H1 (cell line): ENCODE results near the gene PKP1. TPM values are rescaled to one million over a fixed set of nuclear protein-coding genes. Genes with fewer than 3 reads are reported as not detected.

Experiments
- CTCF ChIA-PET: fragments of 300-600 bp; sonication (Branson Sonifier 250); formaldehyde crosslinking; loops from one replicate; lab custom pipeline; 2021; ENCODE audit not compliant: partially characterized antibody; lab: Charles Lee
- POLR2A ChIA-PET: fragments of 300-600 bp; sonication (Branson Sonifier 250); formaldehyde crosslinking; loops from one replicate; lab custom pipeline; 2021; ENCODE audit warnings: inconsistent platforms; ENCODE audit not compliant: partially characterized antibody; lab: Charles Lee
- DNase-seq, 2 experiments: peaks; one replicate each; pipeline versions ENCODE4 v3.0.0 to v3.0.0-alpha.2; 2010 to 2022; ENCODE audit warnings: low spot score in 2 of 2, low read depth in 1 of 2, mixed read lengths in 1 of 2
- FAIRE-seq: peaks from 2 replicates; lab custom pipeline; 2011; peaks lifted over from hg19 to GRCh38; lab: Jason Lieb, UNC
- H2AFZ ChIP-seq: 2 replicates; pipeline ENCODE4 v1.8.1; 2012; ENCODE audit warnings: low read length, inconsistent platforms
- H2AK5ac ChIP-seq: 2 replicates; pipeline ENCODE4 v1.6.1; 2013; ENCODE audit warnings: low read depth, low read length
- H2BK120ac ChIP-seq: replicated peaks from 2 replicates; pipeline ENCODE3; 2013; ENCODE audit warnings: low read depth, low read length, inconsistent platforms
- H2BK12ac ChIP-seq: 2 replicates; pipeline ENCODE4 v1.6.1; 2013; ENCODE audit warnings: low read depth, low read length
- H2BK15ac ChIP-seq: 2 replicates; pipeline ENCODE4 v1.6.1; 2013; ENCODE audit warnings: low read length
- H2BK20ac ChIP-seq: 2 replicates; pipeline ENCODE4 v1.6.1; 2013; ENCODE audit warnings: low read length
- H2BK5ac ChIP-seq: 2 replicates; pipeline ENCODE4 v1.6.1; 2013; ENCODE audit warnings: low read depth, low read length
- H3K14ac ChIP-seq: 2 replicates; pipeline ENCODE4 v1.6.1; 2013; ENCODE audit warnings: inconsistent platforms; ENCODE audit not compliant: insufficient read length
- H3K18ac ChIP-seq: 2 replicates; pipeline ENCODE4 v1.6.1; 2013; ENCODE audit warnings: low read length; ENCODE audit errors: extremely low read depth
- H3K23ac ChIP-seq: 2 replicates; pipeline ENCODE4 v1.6.1; 2013; ENCODE audit warnings: inconsistent platforms; ENCODE audit not compliant: insufficient read length
- H3K23me2 ChIP-seq: 2 replicates; pipeline ENCODE4 v1.6.1; 2013; ENCODE audit warnings: low read depth, low read length
- H3K27ac ChIP-seq: 2 replicates; pipeline ENCODE4 v1.6.1; 2011; ENCODE audit warnings: low read depth, low read length, inconsistent platforms
- H3K27me3 ChIP-seq, 4 experiments: replicated peaks in 1 of 4; 1 replicate in 1 of 4; 2 replicates in 3 of 4; pipeline versions ENCODE4 v1.6.1 to v1.8.1; 2011 to 2013; ENCODE audit warnings: low read length in 3 of 4, mild to moderate bottlenecking in 3 of 4, inconsistent platforms in 2 of 4, mixed read lengths in 2 of 4, moderate library complexity in 1 of 4; ENCODE audit not compliant: control insufficient read depth in 3 of 4, insufficient read depth in 3 of 4; ENCODE audit errors: extremely low read depth in 1 of 4
- H3K36me3 ChIP-seq, 4 experiments: 2 replicates each; pipeline versions ENCODE4 v1.6.1 to v1.8.1; 2011 to 2013; ENCODE audit warnings: mild to moderate bottlenecking in 4 of 4, low read length in 3 of 4, moderate library complexity in 2 of 4, control low read depth in 1 of 4, inconsistent platforms in 1 of 4; ENCODE audit not compliant: insufficient read depth in 4 of 4, control insufficient read depth in 2 of 4
- H3K4ac ChIP-seq: replicated peaks from 2 replicates; pipeline ENCODE3; 2013; ENCODE audit warnings: low read length, low read depth, mixed read lengths, inconsistent platforms; ENCODE audit not compliant: insufficient read length
- H3K4me1 ChIP-seq, 4 experiments: replicated peaks in 1 of 4; 1 replicate in 1 of 4; 2 replicates in 3 of 4; pipeline versions ENCODE4 v1.6.1 to v1.8.1; 2011 to 2013; ENCODE audit warnings: low read length in 3 of 4, inconsistent platforms in 2 of 4, mixed read lengths in 1 of 4; ENCODE audit not compliant: insufficient read depth in 4 of 4, control insufficient read depth in 3 of 4
- H3K4me2 ChIP-seq, 2 experiments: 2 replicates each; pipeline versions ENCODE4 v1.6.1 to v1.8.1; 2011 to 2013; ENCODE audit warnings: low read depth in 2 of 2, low read length in 2 of 2, control low read depth in 1 of 2, inconsistent platforms in 1 of 2, mild to moderate bottlenecking in 1 of 2; ENCODE audit not compliant: insufficient read depth in 1 of 2
- H3K4me3 ChIP-seq, 4 experiments: fragments of 200-600, 300-600 bp in 1 of 4; sonication (generic), shearing (Covaris generic), sonication (Bioruptor Twin) in 1 of 4; 2 replicates each; pipeline versions ENCODE4 v1.5.1 to v1.8.1; 2011 to 2016; ENCODE audit warnings: low read length in 4 of 4, low read depth in 3 of 4, control low read depth in 2 of 4, inconsistent platforms in 2 of 4, mild to moderate bottlenecking in 2 of 4, mixed read lengths in 1 of 4, moderate library complexity in 1 of 4; ENCODE audit not compliant: insufficient read depth in 2 of 4; ENCODE audit errors: extremely low read depth in 1 of 4
- H3K56ac ChIP-seq: replicated peaks from 2 replicates; pipeline ENCODE3; 2013; ENCODE audit warnings: low read depth, mild to moderate bottlenecking, mixed read lengths, low read length, inconsistent platforms; ENCODE audit not compliant: insufficient read length
- H3K79me1 ChIP-seq: 2 replicates; pipeline ENCODE4 v1.6.1; 2013; ENCODE audit warnings: low read depth, low read length, control low read depth
- H3K79me2 ChIP-seq, 2 experiments: 2 replicates each; pipeline versions ENCODE4 v1.6.1 to v1.8.1; 2012 to 2013; ENCODE audit warnings: low read length in 2 of 2, mild to moderate bottlenecking in 2 of 2, inconsistent platforms in 1 of 2; ENCODE audit not compliant: insufficient read depth in 2 of 2, control insufficient read depth in 1 of 2
- H3K9ac ChIP-seq, 4 experiments: replicated peaks in 1 of 4; 1 replicate in 1 of 4; 2 replicates in 3 of 4; pipeline versions ENCODE4 v1.6.1 to v1.8.1; 2011 to 2013; ENCODE audit warnings: low read depth in 3 of 4, low read length in 3 of 4, control low read depth in 2 of 4, mild to moderate bottlenecking in 2 of 4, moderate library complexity in 2 of 4, inconsistent platforms in 1 of 4; ENCODE audit errors: extremely low read depth in 1 of 4
- H3K9me3 ChIP-seq, 2 experiments: 2 replicates each; pipeline versions ENCODE4 v1.6.1 to v1.8.1; 2012 to 2013; ENCODE audit warnings: mild to moderate bottlenecking in 2 of 2, moderate library complexity in 2 of 2, control low read depth in 1 of 2, inconsistent platforms in 1 of 2, low read depth in 1 of 2, low read length in 1 of 2, mixed read lengths in 1 of 2; ENCODE audit not compliant: insufficient read depth in 2 of 2
- H4K20me1 ChIP-seq, 2 experiments: replicated peaks in 1 of 2; 2 replicates each; pipeline versions ENCODE3 to v1.8.1; 2011 to 2013; ENCODE audit warnings: inconsistent platforms in 2 of 2, low read length in 2 of 2, mild to moderate bottlenecking in 1 of 2; ENCODE audit not compliant: insufficient read depth in 2 of 2, control insufficient read depth in 1 of 2
- H4K5ac ChIP-seq: 2 replicates; pipeline ENCODE4 v1.6.1; 2013; ENCODE audit warnings: low read length, low read depth, mixed read lengths, inconsistent platforms; ENCODE audit not compliant: insufficient read length
- H4K8ac ChIP-seq: 2 replicates; pipeline ENCODE4 v1.8.0; 2013; ENCODE audit warnings: mild to moderate bottlenecking, moderate library complexity, low read length, inconsistent platforms; ENCODE audit not compliant: insufficient read depth; ENCODE audit errors: extremely low read depth
- H4K91ac ChIP-seq: replicated peaks from 2 replicates; pipeline ENCODE3; 2013; ENCODE audit warnings: low read length, mixed read lengths, inconsistent platforms; ENCODE audit not compliant: insufficient read length
- BACH1 ChIP-seq: IDR thresholded peaks from 2 replicates; pipeline ENCODE4 v1.6.1; 2012; ENCODE audit warnings: low read length, improper control_type of control experiment
- CTCF ChIP-seq, 3 experiments: IDR thresholded peaks; 1 replicate in 2 of 3; 2 replicates in 1 of 3; pipeline versions ENCODE4 v1.5.1 to v1.6.1; 2011; ENCODE audit warnings: low read length in 3 of 3, mild to moderate bottlenecking in 3 of 3, inconsistent platforms in 2 of 3, low read depth in 1 of 3, moderate library complexity in 1 of 3; ENCODE audit not compliant: insufficient read depth in 1 of 3; ENCODE audit errors: control extremely low read depth in 1 of 3
- GTF2F1 ChIP-seq: IDR thresholded peaks from 2 replicates; pipeline ENCODE4 v1.6.1; 2012; ENCODE audit warnings: low read depth, low read length, improper control_type of control experiment, borderline replicate concordance
- KDM4A ChIP-seq: IDR thresholded peaks from one replicate; pipeline ENCODE4 v1.7.1; 2012; ENCODE audit warnings: low read depth, mild to moderate bottlenecking, moderate library complexity, low read length, inconsistent platforms; ENCODE audit not compliant: severe bottlenecking
- RFX5 ChIP-seq: IDR thresholded peaks from 2 replicates; pipeline ENCODE4 v1.6.1; 2011; ENCODE audit warnings: low read depth, low read length, improper control_type of control experiment, borderline replicate concordance
- SAP30 ChIP-seq: fragments of 300-600 bp; sonication (generic); IDR thresholded peaks from 2 replicates; pipeline ENCODE4 v1.7.1; 2012; ENCODE audit warnings: low read length, moderate library complexity, mild to moderate bottlenecking, inconsistent platforms; ENCODE audit not compliant: insufficient read depth, insufficient replicate concordance
- SIRT6 ChIP-seq: IDR thresholded peaks from one replicate; pipeline ENCODE4 v1.7.1; 2012; ENCODE audit warnings: low read length, inconsistent platforms
- SP2 ChIP-seq: IDR thresholded peaks from 2 replicates; pipeline ENCODE4 v1.6.1; 2012; ENCODE audit warnings: mild to moderate bottlenecking, low read length, inconsistent platforms
- SP4 ChIP-seq: IDR thresholded peaks from 2 replicates; pipeline ENCODE4 v1.6.1; 2012; ENCODE audit warnings: low read length, inconsistent platforms
- YY1 ChIP-seq: IDR thresholded peaks from 2 replicates; pipeline ENCODE4 v1.6.1; 2011; ENCODE audit warnings: low read depth, mild to moderate bottlenecking, low read length
- WGBS, 2 experiments: shearing (Covaris generic) in 1 of 2; methylation state at CpG; one replicate each; pipeline versions ENCODE4 v1.1.6 to v1.1.7; 2013 to 2015; ENCODE audit warnings: low lambda C conversion rate in 2 of 2, mixed read lengths in 2 of 2, inconsistent platforms in 1 of 2, low coverage in 1 of 2, missing lambda C conversion rate in 1 of 2; ENCODE audit not compliant: insufficient replicate concordance in 2 of 2, insufficient coverage in 1 of 2, insufficient read length in 1 of 2; ENCODE audit errors: extremely low coverage in 1 of 2, missing lambda C conversion rate in 1 of 2; 5-methylcytosine and 5-hydroxymethylcytosine counted together
- polyA plus RNA-seq, 7 experiments: library from polyadenylated mRNA; depleted of rRNA in 3 of 7; stranded (reverse) in 5 of 7; unstranded in 2 of 7; fragments of >200 nt in 5 of 7; fragments of 200-250 nt in 2 of 7; gene quantifications; 1 replicate in 5 of 7; 2 replicates in 1 of 7; 4 replicates in 1 of 7; pipeline versions ENCODE4 v1.2.1 to v1.2.3, GENCODE V29; 2011 to 2013; ENCODE audit warnings: missing spikeins in 2 of 7, mixed read lengths in 2 of 7
- total RNA-seq: library from RNA; stranded (reverse); fragmentation: NEBNext Ultra II Directional; extraction: Animal tissue kit (Norgen Biotek cat#: 25700); gene quantifications from 2 replicates; pipeline ENCODE4 v1.2.1, GENCODE V29; 2021
- TF ChIP-seq, protein P1 (sequence below): IDR thresholded peaks from 2 replicates; pipeline ENCODE4 v1.6.1; 2012; ENCODE audit warnings: low read length, inconsistent platforms

The PKP1 gene
- total and polyA plus RNA-seq, 2 of the 8 experiments (the other 6 are each of a cell fraction or from before 2014, with no cell fraction given): 0.21 to 0.95 TPM

DNA sequence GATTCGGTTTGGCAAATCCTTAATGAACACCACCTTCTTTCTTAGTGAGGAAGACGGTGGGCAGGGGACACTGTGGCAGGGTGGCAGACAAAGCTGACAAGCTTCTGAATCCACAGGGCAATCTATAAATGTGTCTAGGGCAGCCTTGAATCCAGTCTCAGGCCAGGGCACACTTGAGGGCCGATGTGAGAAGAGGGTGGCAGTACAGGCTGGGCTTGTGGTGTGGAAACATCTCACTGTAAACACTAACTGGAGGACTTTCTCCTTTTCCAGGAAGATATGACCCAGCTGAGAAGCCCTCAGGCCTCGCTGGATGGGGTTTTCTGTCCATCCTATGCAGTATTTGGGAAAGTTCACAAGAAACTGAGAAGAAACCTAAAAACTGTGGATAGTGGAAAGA, 46.5 kb downstream of the PKP1 start:
- Histone ChIP-seq H3K9ac (no peak overlapping the region), H4K5ac (no peak overlapping the region), H3K23ac (no peak overlapping the region), H3K79me2 (no peaks in the 10 kb centered on the region), H3K14ac (no peak overlapping the region), H3K4ac (no peak overlapping the region), H2AK5ac (no peak overlapping the region), H2BK120ac (no peak overlapping the region), H3K36me3 (no peaks in the 10 kb centered on the region), H3K23me2 (no peaks in the 10 kb centered on the region), H3K9me3 (no peaks in the 10 kb centered on the region), H2BK12ac (no peak overlapping the region), H3K79me1 (no peaks in the 10 kb centered on the region), H3K18ac (no peak overlapping the region), H3K27ac (no peak overlapping the region), H2BK5ac (no peak overlapping the region), H2BK15ac (no peak overlapping the region), H4K8ac (no peak overlapping the region), H3K56ac (no peak overlapping the region), H3K4me2 (no peak overlapping the region), H3K27me3 (no peaks in the 10 kb centered on the region), H4K20me1 (no peaks in the 10 kb centered on the region), H4K91ac (no peak overlapping the region), H3K4me3 (no peak overlapping the region), H3K4me1 (no peaks in the 10 kb centered on the region; a peak in 1 of 7 replicates), H2AFZ (no peak overlapping the region), H2BK20ac (no peak overlapping the region)
- WGBS, 2 experiments: 91% methylated on average over 4 of the region's 4 CpGs; no CpG with 5 or more reads in 1 of the 2 experiments
- ChIA-PET POLR2A (no interaction called here), CTCF (interaction anchor here (0.6 to 3.6 kb wide), 11 partner anchors 11 to 202 kb away, joined by 3 to 47 read pairs (median 3); no protein-coding TSS in a partner anchor)
- no peak for DNase-seq
- no peak for FAIRE-seq
- TF ChIP-seq SIRT6: no peak
- TF ChIP-seq GTF2F1: no peak
- TF ChIP-seq SP4: no peak
- TF ChIP-seq, protein P1, sequence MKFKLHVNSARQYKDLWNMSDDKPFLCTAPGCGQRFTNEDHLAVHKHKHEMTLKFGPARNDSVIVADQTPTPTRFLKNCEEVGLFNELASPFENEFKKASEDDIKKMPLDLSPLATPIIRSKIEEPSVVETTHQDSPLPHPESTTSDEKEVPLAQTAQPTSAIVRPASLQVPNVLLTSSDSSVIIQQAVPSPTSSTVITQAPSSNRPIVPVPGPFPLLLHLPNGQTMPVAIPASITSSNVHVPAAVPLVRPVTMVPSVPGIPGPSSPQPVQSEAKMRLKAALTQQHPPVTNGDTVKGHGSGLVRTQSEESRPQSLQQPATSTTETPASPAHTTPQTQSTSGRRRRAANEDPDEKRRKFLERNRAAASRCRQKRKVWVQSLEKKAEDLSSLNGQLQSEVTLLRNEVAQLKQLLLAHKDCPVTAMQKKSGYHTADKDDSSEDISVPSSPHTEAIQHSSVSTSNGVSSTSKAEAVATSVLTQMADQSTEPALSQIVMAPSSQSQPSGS: no peak
- TF ChIP-seq YY1: no peak
- no peak for TF ChIP-seq KDM4A
- no peak for TF ChIP-seq RFX5
- no peak for TF ChIP-seq SAP30
- no peak for TF ChIP-seq CTCF (IDR thresholded peaks at IDR 0.05; ENCODE audit: control extremely low read depth in 1 of 3, insufficient read depth in 1 of 3, low read depth in 1 of 3, low read length in 3 of 3)
- no peak for TF ChIP-seq BACH1
- TF ChIP-seq SP2: no peak
